ENCODE measurements around the gene ZNF462.
"Not testable (repeated sequence)": the region's sequence is repeated elsewhere in the genome, so short reads cannot be mapped to it uniquely, and the experiment has no call there.

Gene ZNF462

DNA sequence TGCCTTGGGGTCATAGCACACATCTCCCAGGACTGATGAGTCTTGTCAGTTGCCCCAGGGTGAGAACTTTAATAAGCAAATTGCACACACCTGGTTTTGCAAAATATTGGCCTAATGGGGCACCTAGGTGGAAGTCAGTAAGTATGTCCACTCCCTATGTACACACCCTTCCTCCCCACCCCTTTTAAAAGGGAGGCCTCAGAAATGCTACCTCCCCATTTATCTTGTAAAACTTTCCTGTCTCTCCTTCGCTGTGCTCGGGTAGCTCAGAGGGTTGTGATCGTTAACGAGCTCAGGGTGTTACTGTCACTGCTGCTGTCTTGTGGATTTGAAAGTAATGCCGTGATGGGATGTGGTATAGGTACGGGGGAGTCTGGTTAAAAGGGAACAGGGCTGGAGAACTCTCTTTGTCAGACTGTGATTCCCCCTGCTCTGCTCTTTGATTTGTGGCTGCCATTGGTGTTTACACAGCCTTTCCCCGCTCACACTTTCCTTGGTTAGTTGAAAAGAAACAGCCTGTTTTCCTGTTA lies 26.2 kb downstream of the ZNF462 start:
- no peak for DNase-seq

DNA sequence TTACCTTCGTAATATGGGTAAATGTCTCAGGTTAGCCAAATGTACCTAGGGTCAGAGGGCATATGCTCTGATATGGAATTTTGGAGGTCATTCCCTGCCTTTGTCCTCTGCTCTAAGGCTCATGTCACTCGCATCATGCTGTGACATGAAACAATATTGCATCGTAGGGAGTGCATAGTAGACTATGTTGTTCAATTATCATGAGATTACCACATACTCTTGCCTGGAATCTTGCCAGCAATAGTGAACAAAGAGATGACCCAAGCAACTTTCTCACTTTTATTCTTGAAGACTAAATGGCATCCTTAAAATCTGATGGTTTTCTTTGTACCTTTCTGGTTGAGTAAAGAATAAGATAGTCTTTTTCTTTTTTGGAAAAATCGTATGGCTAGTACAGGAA lies 27.6 kb downstream of the ZNF462 start:
- DNase-seq, result no peak

DNA sequence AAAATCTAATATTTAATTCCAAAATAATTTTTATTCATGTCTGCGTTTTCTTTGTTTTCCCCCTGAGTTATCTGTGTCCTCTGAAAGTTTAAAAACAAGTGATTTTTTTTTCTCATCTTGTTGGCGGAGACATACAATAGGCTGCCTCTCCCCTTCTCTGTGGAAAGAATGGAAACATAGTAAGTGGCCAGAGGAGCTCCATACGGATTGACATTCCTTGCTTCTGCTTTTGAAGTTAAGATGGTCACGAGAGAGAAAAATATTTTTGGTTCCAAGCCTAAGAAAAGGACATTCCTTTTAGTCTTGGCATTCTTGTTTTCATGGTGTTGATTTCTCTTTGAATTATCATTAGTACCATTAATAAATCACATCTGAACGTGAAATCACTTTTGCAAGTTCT lies 28.3 kb downstream of the ZNF462 start:
- no peak for DNase-seq

DNA sequence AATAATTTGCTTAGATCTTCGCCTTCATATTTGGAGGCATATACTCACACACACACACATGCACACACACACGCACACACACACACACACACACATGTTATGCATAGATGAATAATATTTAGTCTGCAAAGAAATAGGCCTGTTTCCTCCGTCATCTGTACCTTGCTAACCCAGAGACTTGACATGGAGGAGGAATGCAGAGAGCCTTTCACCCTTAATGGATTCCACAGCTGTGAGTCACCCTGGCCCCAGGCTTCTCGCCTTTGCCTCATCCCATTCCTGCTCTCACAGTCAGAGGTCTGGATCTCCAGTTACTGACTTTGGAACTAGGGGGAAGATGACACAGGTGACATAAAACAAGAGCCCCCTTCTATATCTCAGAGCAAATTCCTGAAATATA lies 29.7 kb downstream of the ZNF462 start:
- no peak for DNase-seq

DNA sequence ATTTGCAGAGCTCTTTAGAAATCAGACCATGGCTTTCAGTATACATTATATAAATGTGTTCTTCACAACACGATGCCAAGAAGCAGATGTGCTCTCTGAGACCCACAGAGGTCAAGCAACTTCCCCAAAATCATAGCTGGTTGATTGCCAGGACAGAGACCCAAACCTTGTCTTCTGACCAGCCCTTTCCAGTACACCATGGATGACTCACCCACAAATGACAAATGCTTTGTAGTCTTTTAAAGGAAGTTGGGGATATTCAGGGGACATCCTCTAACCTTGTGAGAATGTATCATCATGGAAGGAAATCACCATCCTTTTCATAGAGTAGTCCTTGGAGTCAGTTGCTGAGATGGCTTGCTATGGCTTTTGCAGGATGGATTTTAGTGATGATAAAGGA lies 30.1 kb downstream of the ZNF462 start:
- no peak for DNase-seq

DNA sequence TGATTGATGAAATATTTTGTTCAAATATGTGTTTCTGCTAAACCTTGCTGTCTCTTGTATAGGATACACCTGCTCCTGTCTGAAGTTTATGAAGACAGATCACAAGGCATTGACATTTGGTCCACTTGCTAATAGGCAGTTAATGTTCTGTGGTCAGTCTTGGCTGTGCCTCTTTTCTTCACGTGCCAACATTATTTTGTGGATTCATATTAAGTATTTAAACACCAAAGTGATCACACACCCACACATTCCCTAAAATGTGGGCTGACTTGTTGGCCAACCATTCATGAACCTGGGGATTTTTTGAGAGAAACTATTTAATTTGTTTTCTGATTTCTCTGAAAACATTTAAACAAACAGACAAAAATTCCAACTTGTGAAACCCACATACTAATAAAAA lies 33.7 kb downstream of the ZNF462 start:
- no peak for DNase-seq

DNA sequence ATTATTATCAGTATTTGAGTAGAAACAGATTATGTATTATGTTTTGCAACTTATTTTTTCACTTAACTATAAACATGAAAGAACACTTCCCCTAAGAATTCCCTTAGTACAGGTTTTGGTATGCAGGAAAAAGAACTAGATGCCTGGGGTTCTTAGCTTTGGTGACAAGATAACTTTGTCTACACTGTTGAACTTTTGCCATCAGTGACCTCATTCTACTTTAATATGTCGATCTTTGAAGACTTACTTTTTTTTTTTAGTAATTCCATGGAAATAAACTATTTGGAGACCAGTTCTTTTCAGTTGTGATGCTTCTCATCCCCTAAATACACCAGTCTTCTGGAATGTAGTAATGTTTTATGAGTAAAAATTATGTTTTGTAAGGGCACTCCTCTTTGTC lies 34.3 kb downstream of the ZNF462 start:
- no peak for DNase-seq

DNA sequence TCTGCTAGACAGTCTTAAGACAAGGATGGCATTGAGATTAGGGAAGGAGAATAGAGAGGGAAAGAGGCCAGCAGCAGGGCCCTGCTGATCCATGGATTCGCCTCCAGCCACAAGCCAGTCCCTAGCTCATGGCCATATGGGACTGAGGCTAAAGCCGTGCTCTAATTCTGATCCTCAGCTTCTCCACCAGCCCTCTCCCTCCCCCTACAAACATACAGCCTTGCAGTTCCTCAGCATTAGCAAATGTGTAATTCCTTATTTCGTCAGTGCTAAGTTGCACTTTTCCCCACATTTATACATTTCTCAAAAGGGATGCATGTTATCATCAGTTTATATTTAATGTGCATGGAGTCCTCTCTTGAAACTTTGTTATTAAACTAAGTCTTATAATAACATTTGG lies 34.8 kb downstream of the ZNF462 start:
- no peak for DNase-seq

DNA sequence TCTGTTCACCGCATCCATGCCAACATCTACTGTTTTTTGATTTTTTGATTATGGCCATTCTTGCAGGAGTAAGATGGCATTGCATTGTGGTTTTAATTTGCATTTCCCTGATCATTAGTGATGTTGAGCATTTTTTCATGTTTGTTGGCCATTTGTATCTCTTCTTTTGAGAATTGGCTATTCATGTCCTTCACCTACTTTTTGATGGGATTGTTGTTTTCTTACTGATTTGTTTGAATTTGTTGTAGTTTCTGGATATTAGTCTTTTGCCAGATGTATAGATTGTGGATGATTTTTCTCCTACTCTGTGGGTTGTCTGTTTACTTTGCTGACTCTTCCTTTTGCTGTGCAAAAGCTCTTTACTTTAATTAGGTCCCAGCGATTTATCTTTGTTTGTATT lies 37.6 kb downstream of the ZNF462 start:
- DNase-seq, result not testable (repeated sequence)

DNA sequence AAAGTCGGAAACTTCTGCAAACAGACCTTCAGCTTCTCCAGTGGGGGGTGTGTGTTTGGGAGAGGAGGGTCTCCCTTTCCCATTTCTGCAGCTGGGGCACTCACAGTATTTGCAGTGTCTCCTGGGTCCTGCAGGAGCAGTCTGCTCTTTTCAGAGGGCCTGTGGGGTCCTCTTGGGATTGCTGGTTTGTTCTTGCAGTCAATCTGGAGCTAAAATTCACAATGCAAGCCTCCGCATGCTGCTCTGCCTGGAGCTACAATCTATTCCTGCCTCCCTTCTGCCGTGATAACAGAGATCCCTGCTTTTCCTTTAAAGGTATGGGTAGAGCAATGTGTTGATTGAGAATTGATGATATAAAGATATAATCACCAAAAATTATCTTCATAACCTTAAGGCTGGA lies 43.2 kb downstream of the ZNF462 start:
- no peak for DNase-seq

DNA sequence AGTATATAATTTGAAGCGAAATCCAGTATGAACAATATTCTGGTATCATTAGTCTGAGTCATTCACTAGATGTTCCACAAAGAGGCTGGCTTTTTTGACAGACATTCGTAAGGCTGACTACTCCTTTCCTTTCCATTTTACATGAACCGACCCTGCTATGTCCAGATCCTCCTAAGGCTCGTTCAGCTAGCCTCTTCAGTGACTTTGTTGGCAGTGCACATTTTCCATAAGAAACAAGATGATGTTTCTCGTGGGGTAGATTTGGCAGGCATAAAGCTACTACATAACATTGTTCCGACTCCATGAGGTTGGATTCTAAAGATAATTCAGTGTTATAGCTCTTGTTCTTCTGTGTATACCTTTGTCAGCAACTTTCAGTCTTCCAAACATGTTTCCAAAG lies 49.0 kb downstream of the ZNF462 start:
- no peak for DNase-seq

DNA sequence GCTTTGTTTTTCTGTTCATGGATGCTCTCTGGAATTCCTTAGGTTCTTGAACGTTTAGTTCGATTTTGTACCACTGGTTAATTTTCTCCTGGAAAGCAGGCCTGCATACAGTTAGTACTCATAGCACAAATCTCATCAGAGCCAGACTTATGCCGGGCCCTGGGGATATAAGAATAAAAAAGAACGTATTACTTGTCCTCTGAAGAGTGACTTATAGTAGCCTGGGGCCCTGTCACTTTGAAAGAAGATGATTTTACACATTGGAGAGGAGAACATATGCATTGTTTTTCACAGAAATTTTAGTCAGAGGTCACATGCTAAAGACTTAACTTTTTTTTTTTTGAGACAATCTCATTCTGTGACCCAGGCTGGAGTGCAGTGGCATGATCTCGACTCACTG lies 50.3 kb downstream of the ZNF462 start:
- no peak for DNase-seq

DNA sequence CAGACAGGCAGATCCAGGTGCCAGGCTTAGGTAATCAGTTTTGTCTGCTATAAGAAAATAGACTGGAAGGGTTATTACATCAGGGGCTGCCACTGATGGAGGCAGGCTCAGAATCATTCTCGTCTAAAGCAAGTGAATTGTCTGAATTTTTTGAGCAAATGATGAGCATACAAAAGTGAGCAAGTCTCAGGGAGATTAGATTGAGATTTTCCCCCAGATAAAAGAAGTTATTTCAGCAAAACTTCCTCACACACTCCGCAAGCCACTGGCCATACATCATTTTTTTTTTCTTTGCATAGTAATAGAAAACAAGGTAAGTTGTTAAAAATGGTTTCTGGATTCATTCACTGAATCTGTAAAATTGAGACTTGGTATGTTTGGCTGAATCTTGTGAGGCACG lies 52.9 kb downstream of the ZNF462 start:
- DNase-seq, result no peak

DNA sequence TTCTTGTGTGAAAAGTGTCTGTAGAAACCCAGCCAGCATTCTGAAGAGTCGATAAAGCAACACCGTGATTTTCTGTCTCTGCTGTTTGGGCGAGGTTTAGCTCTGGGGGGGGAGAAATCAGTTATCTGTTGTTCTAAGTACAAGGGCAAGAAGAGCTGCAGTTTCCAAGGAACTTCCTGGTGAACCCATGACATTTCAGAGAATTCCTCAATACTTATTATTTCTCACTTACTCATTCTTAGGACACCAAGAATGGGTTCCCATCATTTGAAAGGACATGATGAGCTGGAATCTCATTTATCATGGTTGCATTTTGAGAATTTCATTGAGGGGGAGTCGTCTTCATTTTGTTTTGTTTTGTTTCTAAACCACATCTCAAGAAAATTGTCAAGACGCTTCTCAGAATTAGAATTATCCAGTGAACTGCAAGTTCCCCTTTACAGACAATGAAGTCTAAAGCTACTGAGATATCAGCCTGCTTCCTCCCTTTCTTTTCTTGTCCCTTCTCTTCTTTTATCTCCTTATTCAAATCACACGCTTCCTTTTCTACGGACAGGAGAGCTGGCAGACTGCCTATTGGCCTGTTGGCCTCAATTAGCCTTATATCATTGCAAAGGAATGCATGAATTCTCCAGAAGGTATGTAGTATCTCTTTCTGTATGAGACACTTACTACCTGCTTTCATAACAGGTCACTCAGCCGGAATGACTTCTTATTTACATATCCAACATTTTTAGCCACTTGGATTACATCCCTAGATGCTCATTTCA lies 53.7 kb downstream of the ZNF462 start:
- no peak for DNase-seq

DNA sequence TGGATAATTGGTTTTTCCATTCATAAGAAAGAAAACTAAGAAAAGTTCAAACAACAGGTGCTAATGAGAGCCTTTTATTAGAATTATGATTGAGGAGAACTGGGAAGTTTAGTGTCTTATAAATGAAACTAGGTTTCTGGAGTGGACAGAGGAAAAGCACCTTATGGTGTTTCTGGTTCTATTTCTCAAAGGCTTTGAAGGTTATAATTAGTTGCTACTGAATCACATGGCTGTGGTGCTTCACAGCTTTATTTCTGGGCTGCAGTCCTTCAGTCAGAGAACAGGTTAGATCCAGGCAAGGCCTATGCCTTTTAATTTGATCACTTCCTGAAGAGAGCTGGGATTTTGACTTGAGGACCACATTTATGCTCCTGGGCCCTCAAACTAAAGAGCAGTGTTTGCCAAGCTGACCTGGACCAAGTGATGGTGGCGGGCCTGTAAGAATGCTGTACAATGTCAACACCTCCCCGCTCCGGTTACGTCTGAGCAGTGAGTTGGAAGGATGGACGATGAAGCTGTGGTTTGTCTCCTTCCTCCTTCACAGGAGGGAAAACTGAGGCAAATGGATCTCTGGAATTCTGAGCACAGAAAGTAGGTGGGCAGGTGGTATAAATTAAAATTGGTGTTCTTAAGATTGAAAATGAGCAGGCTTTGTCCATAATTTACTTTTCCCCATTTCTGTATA lies 56.0 kb downstream of the ZNF462 start:
- no peak for DNase-seq

DNA sequence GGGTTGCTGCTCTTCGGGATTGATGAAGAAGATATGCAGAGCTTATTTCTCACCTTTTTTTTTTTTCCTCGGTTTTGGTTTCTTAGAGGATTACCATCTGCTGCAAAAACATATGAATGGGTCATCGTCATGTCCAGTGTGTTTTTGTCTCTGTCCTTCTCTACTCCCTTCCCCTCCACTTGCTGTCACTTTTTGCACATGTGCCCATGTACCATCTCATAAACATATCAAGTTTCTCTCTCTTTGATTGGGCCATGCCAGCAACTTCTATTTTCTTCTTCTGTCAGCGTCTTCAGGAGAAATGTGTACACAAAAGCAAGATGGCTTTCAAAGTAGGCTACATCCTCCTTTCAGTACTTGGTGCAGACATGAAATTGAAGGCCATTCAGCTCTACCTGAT lies 57.1 kb downstream of the ZNF462 start:
- no peak for DNase-seq

DNA sequence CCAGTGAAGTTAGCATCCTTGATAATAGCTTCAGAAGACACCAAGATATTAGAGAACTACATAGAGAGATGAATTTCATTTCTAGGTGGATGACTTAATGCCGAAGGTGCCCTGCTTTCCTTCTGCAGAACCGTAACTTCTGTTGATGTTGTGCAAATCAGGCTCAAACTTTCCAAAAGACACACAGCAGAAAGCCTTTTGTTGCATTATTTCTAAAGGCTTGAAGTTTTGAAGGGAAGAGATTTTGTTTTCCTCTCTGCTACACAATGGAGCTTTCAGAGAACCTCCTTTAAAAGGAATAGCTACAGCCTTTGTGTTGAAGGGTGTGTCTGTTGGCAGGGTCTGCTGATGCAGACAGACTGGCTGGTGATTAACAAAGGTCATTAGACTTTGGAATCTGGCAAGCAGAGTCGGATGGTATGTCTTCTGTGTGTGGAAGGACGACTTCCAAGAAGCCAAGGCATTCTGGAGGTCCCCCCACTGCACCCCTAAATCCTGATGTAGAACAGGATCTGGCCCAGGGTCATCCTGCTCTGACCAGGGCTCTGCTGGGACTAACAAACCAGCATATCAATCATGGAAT lies 57.8 kb downstream of the ZNF462 start:
- DNase-seq, result no peak

DNA sequence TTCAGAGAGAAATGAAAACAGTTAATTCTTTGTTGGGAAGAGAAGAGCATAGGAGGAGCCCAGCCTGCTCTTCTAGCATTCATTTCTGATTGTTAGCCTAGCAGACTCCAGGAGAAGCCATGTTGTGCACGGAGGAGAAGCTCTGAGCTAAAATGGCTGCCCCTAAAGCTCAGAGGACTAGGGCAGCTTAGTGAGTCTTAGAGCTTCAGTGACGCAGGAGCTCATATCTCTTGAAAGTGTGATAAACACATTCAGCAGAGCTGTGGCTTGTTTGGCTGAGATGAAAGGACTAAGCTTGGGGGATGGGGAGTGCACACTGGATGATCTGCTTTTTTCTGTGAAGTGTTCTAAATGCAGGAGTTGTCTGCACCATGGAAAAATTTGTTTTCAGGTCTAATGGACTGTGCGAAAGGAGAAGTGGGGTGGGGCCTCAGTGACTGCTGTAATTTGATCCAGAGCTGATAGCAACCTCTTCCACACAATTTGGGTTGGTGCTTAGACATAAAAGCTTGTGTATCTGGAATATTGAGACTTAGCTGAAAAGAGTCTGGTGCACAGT lies 58.5 kb downstream of the ZNF462 start:
- no peak for DNase-seq

DNA sequence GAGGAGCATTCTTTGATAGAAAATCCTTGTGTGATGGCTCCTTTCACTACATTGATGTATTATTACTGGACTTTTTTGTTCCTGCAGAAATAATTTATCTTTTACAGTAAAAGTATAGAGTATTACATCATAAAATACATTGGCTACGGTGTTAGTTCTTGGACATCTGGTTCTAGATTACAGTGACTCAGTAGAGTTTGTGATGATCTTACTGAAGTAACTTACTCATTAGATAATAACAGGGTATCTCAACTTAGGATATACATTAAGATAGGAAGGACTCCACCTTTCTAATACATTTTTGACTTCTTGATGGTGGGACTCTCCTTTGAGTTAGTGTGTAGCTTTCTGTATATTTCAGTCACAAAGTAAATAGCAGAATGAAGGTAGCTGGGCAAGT lies 59.1 kb downstream of the ZNF462 start:
- DNase-seq, result no peak

DNA sequence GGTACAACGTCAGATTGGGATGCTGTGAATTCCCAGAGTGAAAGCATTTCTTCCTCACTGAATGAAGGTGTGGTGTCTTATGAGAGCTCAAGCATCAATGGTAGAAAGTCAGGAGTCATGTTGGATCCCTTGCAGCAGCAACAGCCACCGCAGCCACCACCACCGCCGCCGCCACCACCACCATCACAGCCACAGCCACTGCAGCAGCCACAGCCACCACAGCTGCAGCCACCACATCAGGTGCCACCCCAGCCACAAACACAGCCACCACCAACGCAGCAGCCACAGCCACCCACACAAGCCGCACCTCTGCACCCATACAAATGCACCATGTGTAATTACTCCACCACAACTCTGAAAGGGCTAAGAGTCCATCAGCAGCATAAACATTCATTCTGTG lies 62.4 kb downstream of the ZNF462 start:
- no peak for DNase-seq

DNA sequence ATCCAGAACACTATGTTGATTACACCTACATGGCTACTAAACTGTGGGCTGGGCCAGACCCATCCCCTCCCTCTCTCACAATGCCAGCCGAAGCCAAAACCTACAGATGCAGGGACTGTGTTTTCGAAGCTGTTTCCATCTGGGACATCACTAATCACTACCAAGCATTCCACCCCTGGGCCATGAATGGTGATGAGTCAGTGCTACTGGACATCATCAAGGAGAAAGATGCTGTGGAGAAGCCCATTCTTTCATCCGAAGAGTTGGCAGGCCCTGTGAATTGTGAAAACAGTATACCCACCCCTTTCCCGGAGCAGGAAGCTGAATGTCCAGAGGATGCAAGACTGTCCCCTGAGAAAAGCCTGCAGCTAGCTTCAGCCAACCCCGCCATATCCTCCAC lies 65.0 kb downstream of the ZNF462 start:
- no peak for DNase-seq

DNA sequence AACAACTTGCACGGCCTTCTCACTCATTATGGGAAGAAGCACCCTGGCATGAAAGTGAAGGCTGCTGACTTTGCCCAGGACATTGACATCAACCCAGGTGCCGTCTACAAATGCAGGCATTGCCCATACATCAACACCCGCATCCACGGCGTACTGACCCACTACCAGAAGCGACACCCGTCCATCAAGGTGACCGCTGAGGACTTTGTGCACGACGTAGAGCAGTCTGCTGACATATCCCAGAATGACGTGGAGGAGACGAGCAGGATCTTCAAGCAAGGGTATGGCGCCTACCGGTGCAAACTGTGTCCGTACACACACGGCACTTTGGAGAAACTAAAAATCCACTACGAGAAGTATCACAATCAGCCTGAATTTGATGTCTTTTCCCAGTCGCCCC lies 65.4 kb downstream of the ZNF462 start:
- no peak for DNase-seq

DNA sequence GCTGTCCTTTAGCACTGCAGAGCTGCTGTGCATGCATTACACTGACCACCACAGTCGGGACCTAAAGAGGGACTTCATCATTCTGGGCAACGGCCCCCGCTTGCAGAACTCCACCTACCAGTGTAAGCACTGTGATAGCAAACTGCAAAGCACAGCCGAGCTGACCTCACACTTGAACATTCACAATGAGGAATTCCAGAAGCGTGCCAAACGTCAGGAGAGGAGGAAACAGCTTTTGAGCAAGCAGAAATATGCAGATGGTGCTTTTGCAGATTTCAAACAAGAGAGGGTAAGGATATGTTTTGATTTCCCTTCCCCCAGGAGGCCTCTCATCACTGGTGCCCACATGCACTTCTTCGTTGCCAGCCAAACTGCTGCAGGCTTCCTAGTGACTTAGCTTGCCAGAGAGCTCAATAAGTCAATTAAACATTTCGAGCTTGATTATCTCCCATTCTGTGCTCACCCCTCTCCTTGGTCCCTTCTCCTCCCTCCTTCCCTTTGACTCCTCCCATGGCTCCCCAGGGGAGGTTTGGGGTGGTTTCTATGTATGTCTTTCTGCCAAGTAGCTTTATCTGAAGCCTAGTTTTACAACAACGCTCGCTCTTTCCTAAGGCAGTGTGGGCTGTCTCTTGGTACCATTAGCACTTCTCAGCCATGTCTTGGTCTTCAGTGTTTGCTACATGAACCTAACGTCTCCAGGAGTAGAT lies 66.7 kb downstream of the ZNF462 start:
- DNase-seq, result no peak
